ENCODE results near the gene DRC1. TPM values are rescaled to one million over a fixed set of nuclear protein-coding genes. Genes with fewer than 3 reads are reported as not detected.

Gene DRC1
- total and polyA plus RNA-seq, 2 donors (not counting 1 experiment from before 2014, with no cell fraction given) = under 0.01 to 0.10 TPM

DNA sequence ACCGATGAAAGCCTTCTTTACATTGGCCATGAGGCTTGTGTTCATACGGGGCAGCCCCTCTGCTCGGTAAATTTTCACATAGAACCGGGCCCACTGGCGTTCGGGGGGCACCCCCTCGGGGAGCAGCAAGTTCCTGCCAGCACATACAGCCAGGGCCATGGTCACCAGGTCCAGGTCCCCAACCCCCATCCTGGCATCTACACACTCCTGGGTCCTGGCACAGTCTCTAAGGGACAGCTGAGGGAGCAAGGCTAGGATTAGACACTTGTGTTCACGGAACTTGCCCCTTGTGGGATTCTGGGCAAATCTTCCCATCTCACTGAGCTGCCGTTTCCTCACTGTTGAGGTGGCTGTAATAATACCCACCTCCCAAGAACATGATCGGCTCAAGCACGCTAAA is 81.8 kb downstream of the DRC1 start:
- Histone ChIP-seq H4K20me1 (ENCODE audit: control insufficient read depth, extremely low read depth, insufficient read depth, low read length) (no peaks in the 10 kb centered on the region), H3K4me3 (replicated peaks in 1 of 4; ENCODE audit: control extremely low read depth in 1 of 4, insufficient read depth in 1 of 4, low read depth in 3 of 4, low read length in 4 of 4) (no peak overlapping the region), H3K27me3 (ENCODE audit: control insufficient read depth, insufficient read depth, low read length) (peaks cover 10% of the 10 kb centered on the region), H3K4me2 (ENCODE audit: extremely low read depth, insufficient read depth, low read length) (no peak overlapping the region), H3K36me3 (ENCODE audit: control insufficient read depth, insufficient read depth, low read length) (no peaks in the 10 kb centered on the region), H3K9ac (ENCODE audit: insufficient read depth, low read length) (no peak overlapping the region), H2AFZ (ENCODE audit: low read length) (no peak overlapping the region), H3K79me2 (ENCODE audit: control insufficient read depth, insufficient read depth, low read length) (no peaks in the 10 kb centered on the region), H3K27ac (ENCODE audit: insufficient read depth, low read length) (no peak overlapping the region), H3K9me3 (ENCODE audit: control insufficient read depth, insufficient read depth, low read depth, low read length) (no peaks in the 10 kb centered on the region), H3K4me1 (ENCODE audit: control insufficient read depth, extremely low read depth, insufficient read depth, low read length) (no peaks in the 10 kb centered on the region)
- DNase-seq (ENCODE audit: low read depth in 2 of 2) = no peak
- TF ChIP-seq CTCF (conservative IDR thresholded peaks at IDR 0.05 in 1 of 2, IDR thresholded peaks at IDR 0.05 in 1 of 2; ENCODE audit: low read depth in 1 of 2, low read length in 2 of 2) (no peak), EZH2 (IDR thresholded peaks at IDR 0.05; ENCODE audit: low read length, missing control alignments) (no peak)

- Histone ChIP-seq H3K27me3 (ENCODE audit: control insufficient read depth, insufficient read depth, low read length) (peaks cover 10% of the 10 kb centered on the region), H3K4me2 (ENCODE audit: extremely low read depth, insufficient read depth, low read length) (no peak overlapping the region), H3K36me3 (ENCODE audit: control insufficient read depth, insufficient read depth, low read length) (no peaks in the 10 kb centered on the region), H3K27ac (ENCODE audit: insufficient read depth, low read length) (no peak overlapping the region), H3K9me3 (ENCODE audit: control insufficient read depth, insufficient read depth, low read depth, low read length) (no peaks in the 10 kb centered on the region), H3K79me2 (ENCODE audit: control insufficient read depth, insufficient read depth, low read length) (no peaks in the 10 kb centered on the region), H3K9ac (ENCODE audit: insufficient read depth, low read length) (no peak overlapping the region), H2AFZ (ENCODE audit: low read length) (no peak overlapping the region), H3K4me3 (replicated peaks in 1 of 4; ENCODE audit: control extremely low read depth in 1 of 4, insufficient read depth in 1 of 4, low read depth in 3 of 4, low read length in 4 of 4) (no peak overlapping the region), H3K4me1 (ENCODE audit: control insufficient read depth, extremely low read depth, insufficient read depth, low read length) (no peaks in the 10 kb centered on the region), H4K20me1 (ENCODE audit: control insufficient read depth, extremely low read depth, insufficient read depth, low read length) (no peaks in the 10 kb centered on the region)
- peak; percentile 8 to 42 for DNase-seq (ENCODE audit: low read depth in 2 of 2)
- TF ChIP-seq EZH2 (IDR thresholded peaks at IDR 0.05; ENCODE audit: low read length, missing control alignments) (no peak), CTCF (conservative IDR thresholded peaks at IDR 0.05 in 1 of 2, IDR thresholded peaks at IDR 0.05 in 1 of 2; ENCODE audit: low read depth in 1 of 2, low read length in 2 of 2) (no peak)
These were observed 82.3 kb downstream of the DRC1 start for GRCh38 chr2:26483957-26484565.

DNA sequence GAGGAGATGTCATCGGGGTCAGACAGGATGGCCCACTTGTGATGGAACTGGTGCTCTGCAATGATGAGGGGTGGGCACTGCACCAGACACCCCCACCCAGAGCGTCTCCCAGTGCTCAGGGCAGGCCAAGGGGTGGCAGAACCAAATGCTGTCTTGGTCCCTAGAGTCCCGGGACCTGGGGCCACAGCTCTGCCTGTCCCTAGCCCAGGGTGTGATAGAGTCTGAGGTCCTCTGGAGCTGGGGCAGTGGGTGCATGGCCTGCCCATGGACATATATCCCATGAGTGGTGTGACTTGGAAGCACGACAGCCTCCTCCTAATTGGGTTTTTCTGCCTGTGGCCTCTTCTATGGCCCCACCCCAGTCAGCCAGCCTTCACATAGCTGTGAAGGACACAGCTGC is 82.9 kb downstream of the DRC1 start:
- no peak overlapping the region for H2AFZ ChIP-seq (ENCODE audit: low read length)
- peaks cover 10% of the 10 kb centered on the region for H3K27me3 ChIP-seq (ENCODE audit: control insufficient read depth, insufficient read depth, low read length)
- H3K4me3 ChIP-seq (replicated peaks in 1 of 4; ENCODE audit: control extremely low read depth in 1 of 4, insufficient read depth in 1 of 4, low read depth in 3 of 4, low read length in 4 of 4) = no peak overlapping the region
- H3K4me2 ChIP-seq (ENCODE audit: extremely low read depth, insufficient read depth, low read length) = no peak overlapping the region
- H3K27ac ChIP-seq (ENCODE audit: insufficient read depth, low read length) = no peak overlapping the region
- no peaks in the 10 kb centered on the region for H3K79me2 ChIP-seq (ENCODE audit: control insufficient read depth, insufficient read depth, low read length)
- H3K9me3 ChIP-seq (ENCODE audit: control insufficient read depth, insufficient read depth, low read depth, low read length) = no peaks in the 10 kb centered on the region
- no peak for DNase-seq (ENCODE audit: low read depth in 2 of 2)
- TF ChIP-seq CTCF (conservative IDR thresholded peaks at IDR 0.05 in 1 of 2, IDR thresholded peaks at IDR 0.05 in 1 of 2; ENCODE audit: low read depth in 1 of 2, low read length in 2 of 2) (no peak), EZH2 (IDR thresholded peaks at IDR 0.05; ENCODE audit: low read length, missing control alignments) (no peak)
- H3K4me1 ChIP-seq (ENCODE audit: control insufficient read depth, extremely low read depth, insufficient read depth, low read length) = no peaks in the 10 kb centered on the region
- H3K9ac ChIP-seq (ENCODE audit: insufficient read depth, low read length) = no peak overlapping the region
- no peaks in the 10 kb centered on the region for H3K36me3 ChIP-seq (ENCODE audit: control insufficient read depth, insufficient read depth, low read length)
- no peaks in the 10 kb centered on the region for H4K20me1 ChIP-seq (ENCODE audit: control insufficient read depth, extremely low read depth, insufficient read depth, low read length)
